Stimulated activated naive B cell treated with anti-CD40 and anti-IgM and Interleukin-4, amounts not matched to agents 10 μg/mL and 1 μg/mL and 100 μg/mL, for 72 hours (primary cell): ENCODE measurements around the gene AATK.

Experiments used
- ATAC-seq, 2 donors: fragments of 150-1000 bp; cut with Tn5 transposase; replicated peaks; 2 replicates each; pipeline ENCODE4 v1.10.0; 2021; ENCODE audit warnings: moderate library complexity in 1 of 2
- DNase-seq: peaks from one replicate; pipeline ENCODE4 v3.0.0; 2021
- H3K27ac Mint-ChIP-seq: one replicate; pipeline ENCODE4 v1.8.0; 2022; ENCODE audit warnings: mild to moderate bottlenecking, mixed read lengths
- H3K27me3 Mint-ChIP-seq, 2 donors: one replicate each; pipeline ENCODE4 v1.8.0; 2022; ENCODE audit warnings: mixed read lengths in 2 of 2
- H3K36me3 Mint-ChIP-seq, 2 donors: one replicate each; pipeline ENCODE4 v1.8.0; 2022; ENCODE audit warnings: mixed read lengths in 2 of 2, mild to moderate bottlenecking in 1 of 2
- H3K4me1 Mint-ChIP-seq, 2 donors: one replicate each; pipeline ENCODE4 v1.8.0; 2022; ENCODE audit warnings: mixed read lengths in 2 of 2, mild to moderate bottlenecking in 1 of 2
- H3K4me3 Mint-ChIP-seq, 2 donors: one replicate each; pipeline ENCODE4 v1.8.0; 2022; ENCODE audit warnings: mild to moderate bottlenecking in 2 of 2, mixed read lengths in 2 of 2, moderate library complexity in 1 of 2
- H3K9me3 Mint-ChIP-seq, 2 donors: one replicate each; pipeline ENCODE4 v1.8.0; 2022; ENCODE audit warnings: mixed read lengths in 2 of 2, mild to moderate bottlenecking in 1 of 2

AATK gene

DNA sequence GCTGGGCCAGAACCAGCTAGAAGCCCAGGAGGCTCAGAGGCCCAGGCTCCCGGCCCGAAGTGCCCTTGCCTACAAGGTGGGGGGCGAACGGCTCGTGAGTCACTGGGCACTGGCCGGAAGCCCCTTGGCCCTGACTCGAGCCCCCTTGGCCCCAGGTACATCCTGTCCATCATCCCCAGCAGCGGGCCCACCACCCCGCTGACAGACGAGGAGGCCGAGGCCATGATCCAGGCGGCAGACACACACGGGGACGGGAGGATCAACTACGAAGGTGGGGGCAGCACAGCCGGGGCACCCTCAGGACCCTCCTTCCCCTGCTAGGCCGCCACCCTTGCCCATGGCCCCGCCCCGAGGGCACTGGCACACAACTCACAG is 15.8 kb upstream of the AATK start:
- ATAC-seq (no peak), DNase-seq (no peak)
- no peak overlapping the region for H3K4me3 Mint-ChIP-seq
- H3K36me3 Mint-ChIP-seq: no peaks in the 10 kb centered on the region
- no peaks in the 10 kb centered on the region for H3K4me1 Mint-ChIP-seq
- no peaks in the 10 kb centered on the region for H3K9me3 Mint-ChIP-seq
- no peak overlapping the region for H3K27ac Mint-ChIP-seq
- H3K27me3 Mint-ChIP-seq: peaks cover 6 to 7% of the 10 kb centered on the region in 2 donors

DNA sequence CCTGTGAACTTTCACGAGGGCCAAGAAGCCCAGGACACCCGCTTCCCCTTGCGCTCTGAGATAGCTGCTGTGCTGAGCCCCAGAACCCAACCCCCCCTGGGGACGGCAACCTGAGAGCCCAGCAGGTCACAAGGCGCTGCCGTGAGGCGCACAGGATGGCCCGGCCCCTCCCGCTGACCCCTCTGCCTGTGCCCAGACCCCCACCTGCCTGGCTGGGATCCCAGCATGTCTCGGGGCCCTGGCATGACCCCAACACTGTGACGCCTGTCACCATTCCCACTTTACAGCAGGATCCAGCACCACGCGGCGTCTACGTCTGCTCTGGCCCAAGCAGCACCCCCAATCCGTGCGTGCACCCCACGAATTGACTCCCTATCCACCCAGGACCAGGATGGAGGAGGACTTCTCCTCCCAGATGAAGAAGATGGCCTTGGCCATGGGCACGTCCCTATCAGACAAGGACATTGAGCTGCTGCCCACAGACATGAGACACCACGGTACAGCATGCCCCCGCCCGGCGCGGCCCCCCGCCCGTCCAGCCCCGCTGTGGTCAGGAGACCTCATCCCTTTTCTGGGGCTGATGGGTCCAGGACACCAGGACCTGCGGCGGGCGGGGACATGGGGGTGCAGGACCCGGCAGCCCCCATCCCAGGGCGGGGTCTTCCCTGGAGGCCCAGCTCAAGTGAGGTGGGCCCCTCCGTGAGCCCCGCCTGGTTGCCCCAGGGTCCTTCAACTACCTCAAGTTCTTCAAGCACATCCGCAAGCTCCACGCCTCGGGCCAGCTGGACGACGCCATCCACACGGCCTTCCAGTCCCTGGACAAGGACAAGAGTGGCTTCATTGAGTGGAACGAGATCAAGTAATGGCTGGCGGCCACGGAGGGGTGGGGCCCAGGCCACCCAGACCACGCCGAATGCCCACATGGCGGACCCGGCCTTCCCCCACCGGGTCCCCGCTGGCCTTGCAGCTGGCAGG is 15.1 kb upstream of the AATK start:
- no peaks in the 10 kb centered on the region for H3K4me1 Mint-ChIP-seq
- no peak overlapping the region for H3K27ac Mint-ChIP-seq
- H3K36me3 Mint-ChIP-seq: no peaks in the 10 kb centered on the region
- no peak for DNase-seq
- no peak overlapping the region for H3K4me3 Mint-ChIP-seq
- peaks cover 6 to 7% of the 10 kb centered on the region in 2 donors for H3K27me3 Mint-ChIP-seq
- no peaks in the 10 kb centered on the region for H3K9me3 Mint-ChIP-seq
- no peak for ATAC-seq

DNA sequence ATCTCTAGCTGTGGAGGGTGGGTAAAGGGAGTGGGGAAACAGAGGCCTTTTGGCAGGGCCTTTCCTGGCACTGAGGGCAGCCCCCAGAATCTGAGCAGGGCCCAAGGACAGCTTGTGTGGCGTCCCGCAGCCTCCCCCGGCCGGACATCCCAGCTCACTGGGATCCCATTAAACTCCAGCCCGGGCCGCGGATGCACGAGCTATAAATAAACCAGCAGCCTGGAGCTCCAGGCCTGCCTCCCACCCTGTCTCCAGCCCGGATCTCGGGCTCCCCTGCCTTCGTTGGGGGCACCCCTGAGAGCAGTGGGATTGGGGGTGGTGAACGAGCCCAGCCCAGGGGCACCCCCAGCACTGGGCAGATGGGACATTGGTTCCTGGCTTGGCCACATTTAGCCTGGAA is 13.8 kb upstream of the AATK start:
- ATAC-seq (no peak), DNase-seq (no peak)
- no peak overlapping the region for H3K27ac Mint-ChIP-seq
- no peak overlapping the region for H3K4me3 Mint-ChIP-seq
- peaks cover 4 to 8% of the 10 kb centered on the region in 2 donors for H3K9me3 Mint-ChIP-seq
- H3K4me1 Mint-ChIP-seq: no peaks in the 10 kb centered on the region
- H3K27me3 Mint-ChIP-seq: peaks cover 6 to 7% of the 10 kb centered on the region in 2 donors
- peaks cover 2 to 4% of the 10 kb centered on the region in 2 donors for H3K36me3 Mint-ChIP-seq

DNA sequence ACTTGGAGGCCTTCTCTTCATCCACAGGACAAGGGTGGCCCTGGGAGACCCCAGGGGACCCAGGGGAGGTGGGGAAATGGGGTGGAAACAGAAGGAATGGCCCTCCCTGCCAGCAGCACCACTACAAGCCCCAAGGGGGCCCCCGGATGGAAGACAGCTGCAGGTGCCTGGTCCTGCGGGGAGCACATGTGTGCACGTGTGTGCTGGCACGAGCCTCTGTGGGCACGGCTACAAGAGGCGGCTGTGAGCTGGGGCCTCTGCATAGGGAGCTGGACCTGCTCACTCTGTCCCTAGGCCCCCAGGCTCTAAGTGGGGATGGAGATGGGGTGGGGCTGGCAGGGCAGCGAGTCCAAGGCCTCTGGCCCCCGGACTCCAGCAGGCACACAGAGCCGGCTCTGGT is 13.2 kb upstream of the AATK start:
- H3K4me3 Mint-ChIP-seq: no peak overlapping the region
- peaks cover 4 to 8% of the 10 kb centered on the region in 2 donors for H3K9me3 Mint-ChIP-seq
- DNase-seq (no peak), ATAC-seq (no peak)
- H3K27ac Mint-ChIP-seq: no peak overlapping the region
- no peaks in the 10 kb centered on the region for H3K4me1 Mint-ChIP-seq
- H3K27me3 Mint-ChIP-seq: peaks cover 4 to 6% of the 10 kb centered on the region in 2 donors
- peaks cover 2 to 4% of the 10 kb centered on the region in 2 donors for H3K36me3 Mint-ChIP-seq

GRCh38 chr17:81178136-81179091 is 12.4 kb upstream of the AATK start:
- Mint-ChIP-seq H3K4me1 (no peaks in the 10 kb centered on the region), H3K27me3 (no peaks in the 10 kb centered on the region), H3K36me3 (peaks cover 2 to 4% of the 10 kb centered on the region in 2 donors), H3K27ac (no peak overlapping the region), H3K4me3 (no peak overlapping the region), H3K9me3 (peaks cover 4 to 8% of the 10 kb centered on the region in 2 donors)
- no peak for ATAC-seq
- DNase-seq: no peak

DNA sequence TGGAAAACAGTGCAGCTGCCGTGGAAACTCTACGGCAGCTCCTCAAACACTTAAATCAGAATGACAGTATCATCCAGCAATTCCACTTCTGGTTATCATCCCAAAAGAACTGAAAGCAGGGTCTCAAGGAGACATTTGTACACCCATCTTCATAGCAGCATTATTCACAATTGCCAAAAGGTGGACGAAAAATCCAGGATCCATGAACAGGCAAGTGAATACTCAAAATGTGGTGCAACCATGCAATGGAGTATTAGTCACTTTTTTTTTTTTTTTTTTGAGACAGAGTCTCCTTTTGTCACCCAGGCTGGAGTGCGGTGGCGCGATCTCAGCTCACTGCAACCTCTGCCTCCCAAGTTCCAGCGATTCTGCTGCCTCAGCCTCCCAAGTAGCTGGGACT is 10.6 kb upstream of the AATK start:
- Mint-ChIP-seq H3K36me3 (peaks cover 2 to 4% of the 10 kb centered on the region in 2 donors), H3K27ac (no peak overlapping the region), H3K4me3 (no peak overlapping the region), H3K4me1 (no peaks in the 10 kb centered on the region), H3K9me3 (peaks cover 4 to 8% of the 10 kb centered on the region in 2 donors), H3K27me3 (no peaks in the 10 kb centered on the region)
- DNase-seq (no peak), ATAC-seq (no peak)

- Mint-ChIP-seq H3K27ac (no peak overlapping the region), H3K27me3 (no peaks in the 10 kb centered on the region), H3K9me3 (peaks cover 4 to 8% of the 10 kb centered on the region in 2 donors), H3K4me3 (no peak overlapping the region), H3K4me1 (no peaks in the 10 kb centered on the region), H3K36me3 (peaks cover 2 to 4% of the 10 kb centered on the region in 2 donors)
- DNase-seq: no peak
- ATAC-seq: no peak
These were observed 7.7 kb upstream of the AATK start for GRCh38 chr17:81173762-81174155.

GRCh38 chr17:81173052-81173761 is 7.2 kb upstream of the AATK start:
- Mint-ChIP-seq H3K4me1 (no peaks in the 10 kb centered on the region), H3K9me3 (peaks cover 4 to 8% of the 10 kb centered on the region in 2 donors), H3K4me3 (no peak overlapping the region), H3K27me3 (no peaks in the 10 kb centered on the region), H3K27ac (no peak overlapping the region), H3K36me3 (peaks cover 2 to 4% of the 10 kb centered on the region in 2 donors)
- DNase-seq (no peak), ATAC-seq (no peak)

DNA sequence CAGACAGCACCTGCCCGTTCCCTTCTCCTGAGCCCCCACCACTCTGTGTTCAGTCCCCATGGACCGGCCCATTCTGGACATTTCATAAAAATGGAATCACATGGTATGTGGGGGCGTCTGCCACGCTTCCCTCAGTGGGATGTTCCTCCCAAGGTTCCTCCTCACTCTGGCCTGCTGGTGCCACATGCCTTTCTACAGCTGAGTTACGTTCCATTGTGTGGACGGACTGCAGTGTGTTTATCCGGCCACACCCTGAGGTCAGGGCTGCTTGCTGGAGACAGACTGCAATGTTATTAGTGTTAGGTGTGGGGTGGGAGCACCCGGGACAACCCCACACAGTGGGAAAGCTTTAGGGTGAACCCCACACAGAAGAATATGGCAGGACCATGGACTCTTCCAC is 5.9 kb upstream of the AATK start:
- peaks cover 4 to 8% of the 10 kb centered on the region in 2 donors for H3K9me3 Mint-ChIP-seq
- peaks cover 4 to 6% of the 10 kb centered on the region in 2 donors for H3K27me3 Mint-ChIP-seq
- ATAC-seq: no peak
- no peaks in the 10 kb centered on the region for H3K4me1 Mint-ChIP-seq
- no peak overlapping the region for H3K4me3 Mint-ChIP-seq
- H3K36me3 Mint-ChIP-seq: peaks cover 2 to 4% of the 10 kb centered on the region in 2 donors
- no peak for DNase-seq
- no peak overlapping the region for H3K27ac Mint-ChIP-seq

GRCh38 chr17:81170727-81171494 is 4.9 kb upstream of the AATK start:
- DNase-seq (no peak), ATAC-seq (no peak)
- Mint-ChIP-seq H3K9me3 (peaks cover 4 to 8% of the 10 kb centered on the region in 2 donors), H3K27ac (no peak overlapping the region), H3K36me3 (peaks cover 2 to 4% of the 10 kb centered on the region in 2 donors), H3K4me3 (no peak overlapping the region), H3K4me1 (no peaks in the 10 kb centered on the region), H3K27me3 (peaks cover 4 to 11% of the 10 kb centered on the region in 2 donors)

DNA sequence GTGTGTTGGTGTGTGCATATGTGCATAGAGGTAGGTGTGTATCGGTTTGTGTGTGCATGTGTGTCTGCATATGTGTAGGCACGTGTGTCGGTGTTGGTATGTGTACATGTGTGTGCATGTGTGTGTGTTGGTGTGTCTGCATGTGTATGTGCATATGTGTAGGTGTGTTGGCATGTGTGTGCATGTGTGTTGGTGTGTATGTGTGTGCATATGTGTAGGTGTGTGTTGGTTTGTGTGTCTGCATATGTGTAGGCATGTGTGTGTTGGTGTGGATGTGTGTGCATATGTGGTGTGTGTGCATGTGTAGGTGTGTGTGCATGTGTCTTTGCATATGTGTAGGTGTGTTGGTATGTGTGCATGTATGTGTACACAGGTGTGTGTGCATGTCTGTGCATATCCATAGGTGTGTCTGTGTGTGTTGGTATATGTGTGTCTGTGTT is 3.9 kb upstream of the AATK start:
- no peak overlapping the region for H3K27ac Mint-ChIP-seq
- H3K4me1 Mint-ChIP-seq: no peaks in the 10 kb centered on the region
- ATAC-seq (no peak), DNase-seq (no peak)
- H3K36me3 Mint-ChIP-seq: no peaks in the 10 kb centered on the region
- peaks cover 0 to under 1% of the 10 kb centered on the region in 2 donors for H3K9me3 Mint-ChIP-seq
- no peak overlapping the region for H3K4me3 Mint-ChIP-seq
- peaks cover 4 to 18% of the 10 kb centered on the region in 2 donors for H3K27me3 Mint-ChIP-seq

- peaks cover 22 to 40% of the 10 kb centered on the region in 2 donors for H3K27me3 Mint-ChIP-seq
- DNase-seq (no peak), ATAC-seq (no peak)
- H3K27ac Mint-ChIP-seq: no peak overlapping the region
- H3K4me3 Mint-ChIP-seq: no peak overlapping the region
- H3K9me3 Mint-ChIP-seq: no peaks in the 10 kb centered on the region
- H3K36me3 Mint-ChIP-seq: no peaks in the 10 kb centered on the region
- H3K4me1 Mint-ChIP-seq: no peaks in the 10 kb centered on the region
These were observed 1.6 kb upstream of the AATK start for GRCh38 chr17:81167638-81168037.

DNA sequence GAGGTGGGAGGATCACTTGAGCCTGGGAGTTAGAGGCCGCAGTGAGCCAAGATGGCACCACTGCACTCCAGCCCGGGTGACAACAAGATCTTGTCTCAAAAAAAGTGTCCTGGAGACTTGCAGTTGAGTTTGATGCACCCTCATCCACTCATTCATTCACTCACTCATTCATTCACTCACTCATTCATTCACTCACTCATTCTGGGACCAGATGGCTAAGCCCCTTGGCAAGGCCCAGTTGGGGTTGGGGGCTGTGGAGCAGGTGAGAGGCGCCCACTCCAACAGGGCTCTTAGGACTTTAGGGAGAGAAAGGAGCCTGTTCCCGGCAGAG is 1.1 kb upstream of the AATK start:
- Mint-ChIP-seq H3K4me1 (no peaks in the 10 kb centered on the region), H3K27ac (no peak overlapping the region), H3K27me3 (peaks cover 25 to 45% of the 10 kb centered on the region in 2 donors), H3K9me3 (no peaks in the 10 kb centered on the region), H3K36me3 (no peaks in the 10 kb centered on the region), H3K4me3 (no peak overlapping the region)
- DNase-seq (no peak), ATAC-seq (no peak)
